IMR-90 (cell line): ENCODE measurements around the gene TIGD2. TPM values are rescaled to one million over a fixed set of nuclear protein-coding genes. Genes with fewer than 3 reads are reported as not detected.

ENCODE experiments used
- ATAC-seq: fragments of 200-7000 bp; cut with Tn5 transposase; 2 replicates; pipeline ENCODE4 v1.9.1; 2020; ENCODE audit warnings: low read depth, mild to moderate bottlenecking, moderate library complexity
- BruUV-seq: library from RNA; stranded (reverse); fragments of 400-500 nt; replicated peaks from 2 replicates; lab custom pipeline; 2021; lab: Mats Ljungman, UMichigan
- CTCF ChIA-PET: fragments of 300-600 bp; formaldehyde crosslinking; extraction: SDS; loops from one replicate; lab custom pipeline; 2021; ENCODE audit warnings: antibody characterized with exemption; lab: Yijun Ruan, JAX
- POLR2A ChIA-PET: fragments of 300-600 bp; sonication (Branson Sonifier 250); formaldehyde crosslinking; loops from one replicate; lab custom pipeline; 2022; ENCODE audit warnings: antibody characterized with exemption; ENCODE audit not compliant: unreplicated experiment; lab: Charles Lee
- DNase-seq: peaks from one replicate; pipeline ENCODE4 v3.0.0; 2013
- H2AFZ ChIP-seq: replicated peaks from 2 replicates; pipeline ENCODE3; 2013; ENCODE audit warnings: low read length, mild to moderate bottlenecking; ENCODE audit not compliant: poor library complexity
- H2AK5ac ChIP-seq: 2 replicates; pipeline ENCODE4 v1.6.1; 2013; ENCODE audit warnings: low read depth, low read length, inconsistent platforms
- H2AK9ac ChIP-seq: replicated peaks from 2 replicates; pipeline ENCODE3; 2013; ENCODE audit warnings: mild to moderate bottlenecking, low read depth, low read length, moderate library complexity; ENCODE audit not compliant: poor library complexity
- H2BK120ac ChIP-seq: 2 replicates; pipeline ENCODE4 v1.6.1; 2013; ENCODE audit warnings: low read depth, low read length, inconsistent platforms
- H2BK15ac ChIP-seq: 3 replicates; pipeline ENCODE4 v1.6.1; 2013; ENCODE audit warnings: low read depth, low read length, inconsistent platforms
- H2BK20ac ChIP-seq: 2 replicates; pipeline ENCODE4 v1.6.1; 2013; ENCODE audit warnings: low read depth, mild to moderate bottlenecking, inconsistent platforms, low read length, moderate library complexity
- H2BK5ac ChIP-seq: 2 replicates; pipeline ENCODE4 v1.6.1; 2013; ENCODE audit warnings: mild to moderate bottlenecking, low read depth, low read length, inconsistent platforms; ENCODE audit not compliant: poor library complexity, severe bottlenecking
- H3K14ac ChIP-seq: replicated peaks from 2 replicates; pipeline ENCODE4 v1.6.1; 2013; ENCODE audit warnings: low read depth, low read length, inconsistent platforms
- H3K18ac ChIP-seq: 2 replicates; pipeline ENCODE4 v1.6.1; 2013; ENCODE audit warnings: low read depth, low read length, control low read depth
- H3K23ac ChIP-seq: 2 replicates; pipeline ENCODE4 v1.6.1; 2013; ENCODE audit warnings: low read depth, low read length, inconsistent platforms
- H3K27ac ChIP-seq: 2 replicates; pipeline ENCODE4 v1.5.1; 2013; ENCODE audit warnings: mild to moderate bottlenecking, control low read depth, low read length; ENCODE audit not compliant: insufficient read depth
- H3K27me3 ChIP-seq: 2 replicates; pipeline ENCODE4 v1.6.1; 2013; ENCODE audit warnings: low read length; ENCODE audit not compliant: control insufficient read depth, insufficient read depth
- H3K36me3 ChIP-seq: 2 replicates; pipeline ENCODE4 v1.6.1; 2013; ENCODE audit warnings: low read length, mixed read lengths; ENCODE audit not compliant: control insufficient read depth, insufficient read depth
- H3K4ac ChIP-seq: 2 replicates; pipeline ENCODE4 v1.6.1; 2013; ENCODE audit warnings: low read depth, low read length, inconsistent platforms
- H3K4me1 ChIP-seq: 2 replicates; pipeline ENCODE4 v1.6.1; 2013; ENCODE audit warnings: low read length, mixed read lengths; ENCODE audit not compliant: control insufficient read depth, insufficient read depth
- H3K4me2 ChIP-seq: 2 replicates; pipeline ENCODE4 v1.6.1; 2013; ENCODE audit warnings: low read depth, mild to moderate bottlenecking, control low read depth, low read length, moderate library complexity
- H3K4me3 ChIP-seq: 2 replicates; pipeline ENCODE4 v1.5.1; 2013; ENCODE audit warnings: low read depth, mild to moderate bottlenecking, control low read depth, low read length, moderate library complexity; ENCODE audit not compliant: insufficient read depth
- H3K56ac ChIP-seq: 2 replicates; pipeline ENCODE4 v1.6.1; 2013; ENCODE audit warnings: low read length, inconsistent platforms; ENCODE audit not compliant: insufficient read depth; ENCODE audit errors: extremely low read depth
- H3K79me1 ChIP-seq, 2 experiments: 2 replicates each; pipeline ENCODE4 v1.6.1; 2013; ENCODE audit warnings: low read length in 2 of 2, inconsistent platforms in 1 of 2, low read depth in 1 of 2
- H3K9ac ChIP-seq: 2 replicates; pipeline ENCODE4 v1.6.1; 2013; ENCODE audit warnings: low read depth, low read length, control low read depth
- H3K9me1 ChIP-seq: 2 replicates; pipeline ENCODE4 v1.6.1; 2013; ENCODE audit warnings: low read length, inconsistent platforms; ENCODE audit not compliant: insufficient read depth
- H3K9me3 ChIP-seq: 2 replicates; pipeline ENCODE4 v1.6.1; 2013; ENCODE audit warnings: low read length; ENCODE audit not compliant: control insufficient read depth, insufficient read depth
- H4K20me1 ChIP-seq: 2 replicates; pipeline ENCODE4 v1.6.1; 2013; ENCODE audit warnings: low read length, inconsistent platforms; ENCODE audit not compliant: insufficient read depth
- H4K5ac ChIP-seq: 2 replicates; pipeline ENCODE4 v1.6.1; 2013; ENCODE audit warnings: mild to moderate bottlenecking, low read depth, low read length, control low read depth
- H4K8ac ChIP-seq, 2 experiments: 2 replicates each; pipeline ENCODE4 v1.6.1; 2013; ENCODE audit warnings: low read depth in 2 of 2, low read length in 2 of 2, control low read depth in 1 of 2, inconsistent platforms in 1 of 2
- H4K91ac ChIP-seq: 2 replicates; pipeline ENCODE4 v1.6.1; 2013; ENCODE audit warnings: low read depth, low read length, inconsistent platforms; ENCODE audit not compliant: insufficient read depth
- CEBPB ChIP-seq: IDR thresholded peaks from 2 replicates; pipeline ENCODE4 v1.6.1; 2012; ENCODE audit warnings: low read depth, low read length, improper control_type of control experiment
- CHD1 ChIP-seq: IDR thresholded peaks from 2 replicates; pipeline ENCODE4 v1.6.1; 2012; ENCODE audit warnings: low read depth, low read length, improper control_type of control experiment
- FOS ChIP-seq: fragments of 150-350 bp; IDR thresholded peaks from 2 replicates; pipeline ENCODE4 v1.6.1; 2016; ENCODE audit warnings: low read depth, low read length
- MAZ ChIP-seq: IDR thresholded peaks from 2 replicates; pipeline ENCODE4 v1.6.1; 2012; ENCODE audit warnings: low read depth, mild to moderate bottlenecking, low read length, improper control_type of control experiment, moderate library complexity, borderline replicate concordance
- MXI1 ChIP-seq: IDR thresholded peaks from 2 replicates; pipeline ENCODE4 v1.6.1; 2012; ENCODE audit warnings: low read depth, mild to moderate bottlenecking, low read length, moderate library complexity, borderline replicate concordance
- NFE2L2 ChIP-seq: fragments of 150-350 bp; IDR thresholded peaks from 2 replicates; pipeline ENCODE4 v1.6.1; 2016; ENCODE audit warnings: low read depth, mild to moderate bottlenecking, low read length
- POLR2A ChIP-seq: IDR thresholded peaks from 2 replicates; pipeline ENCODE4 v1.6.1; 2012; ENCODE audit warnings: mild to moderate bottlenecking, low read depth, low read length
- RAD21 ChIP-seq: IDR thresholded peaks from 2 replicates; pipeline ENCODE4 v1.6.1; 2012; ENCODE audit warnings: low read length, improper control_type of control experiment
- RCOR1 ChIP-seq: IDR thresholded peaks from 2 replicates; pipeline ENCODE4 v1.6.1; 2012; ENCODE audit warnings: mild to moderate bottlenecking, low read length, improper control_type of control experiment; ENCODE audit not compliant: insufficient replicate concordance
- RFX5 ChIP-seq: IDR thresholded peaks from 2 replicates; pipeline ENCODE4 v1.8.0; 2012; ENCODE audit warnings: low read depth, mild to moderate bottlenecking, low read length, moderate library complexity
- SMC3 ChIP-seq: fragments of 150-350 bp; IDR thresholded peaks from 2 replicates; pipeline ENCODE4 v1.6.1; 2016; ENCODE audit warnings: low read depth, mild to moderate bottlenecking, antibody characterized with exemption, low read length, moderate library complexity
- WGBS, 2 experiments: methylation state at CpG; one replicate each; pipeline versions ENCODE4 v1.1.5 to v1.1.7; 2013; ENCODE audit warnings: missing lambda C conversion rate in 2 of 2; ENCODE audit not compliant: insufficient read length in 1 of 2; ENCODE audit errors: extremely low coverage in 2 of 2; 5-methylcytosine and 5-hydroxymethylcytosine counted together
- dilution Hi-C: fragments of 300-500 bp; cut with HindIII; formaldehyde crosslinking; loops from one replicate; pipeline ENCODE4 v1.14.3; 2018; ENCODE audit warnings: low sequenced_read_pairs; ENCODE audit not compliant: unreplicated experiment
- in situ Hi-C: fragments of 300-500 bp; cut with MboI; formaldehyde crosslinking; loops from 3 replicates; pipeline ENCODE4 v1.14.3; 2019; ENCODE audit warnings: low sequenced_read_pairs, inconsistent platforms, mixed read lengths
- intact Hi-C: fragments of 100-400 bp; cut with micrococcal nuclease; formaldehyde crosslinking; loops from 2 replicates; pipeline ENCODE4 v1.10.0; 2022
- polyA plus RNA-seq, 3 experiments: library from polyadenylated mRNA; depleted of rRNA; stranded (reverse); fragments of >200 nt; gene quantifications; 2 replicates each; pipeline ENCODE4 v1.2.3, GENCODE V29; 2012; ENCODE audit warnings: low replicate concordance in 1 of 3
- total RNA-seq: library from RNA; depleted of rRNA; stranded (reverse); fragments of >200 nt; gene quantifications from 2 replicates; pipeline ENCODE4 v1.2.3, GENCODE V29; 2012
- TF ChIP-seq, protein P1 (sequence below): fragments of 150-350 bp; IDR thresholded peaks from 2 replicates; pipeline ENCODE4 v1.6.1; 2016; ENCODE audit warnings: low read depth, mild to moderate bottlenecking, low read length, moderate library complexity, borderline replicate concordance
- TF ChIP-seq, protein P2 (sequence below): fragments of 150-350 bp; IDR thresholded peaks from 2 replicates; pipeline ENCODE4 v1.6.1; 2017; ENCODE audit warnings: mild to moderate bottlenecking, antibody characterized with exemption, low read length, low read depth
- TF ChIP-seq, protein P3 (sequence below): conservative IDR thresholded peaks from 2 replicates; pipeline ENCODE4 v1.5.1; 2012; ENCODE audit warnings: mild to moderate bottlenecking, low read depth, low read length, improper control_type of control experiment

Gene TIGD2
- total and polyA plus RNA-seq, 2 of the 4 experiments (the other 2 are of a cell fraction): 5.6 to 12.4 TPM

DNA sequence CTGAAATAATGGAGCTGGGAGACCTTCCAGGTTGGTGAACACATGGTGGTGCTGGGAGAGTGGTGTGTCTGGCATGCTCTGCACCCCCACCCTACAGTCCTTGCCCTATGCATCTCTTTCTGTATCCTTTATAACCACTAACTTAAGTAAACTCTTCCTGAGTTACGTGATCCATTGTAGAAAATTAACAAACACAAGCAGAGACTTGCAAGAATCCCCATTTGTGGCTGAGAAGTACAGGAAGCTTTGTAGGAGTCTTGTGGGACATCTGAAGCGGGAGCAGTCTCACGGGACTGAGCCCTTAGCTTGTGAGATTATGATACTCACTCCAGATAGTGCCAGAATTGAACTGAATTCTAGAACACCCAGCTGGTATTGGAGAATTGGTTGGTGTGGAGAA lies 40.0 kb upstream of the TIGD2 start:
- intact Hi-C loops: no loop called here
- H3K4ac ChIP-seq: no peak overlapping the region
- H4K5ac ChIP-seq: no peak overlapping the region
- H3K4me1 ChIP-seq: no peaks in the 10 kb centered on the region
- no peak overlapping the region for H4K8ac ChIP-seq
- peaks cover 11% of the 10 kb centered on the region for H3K27me3 ChIP-seq
- no peak overlapping the region for H2BK15ac ChIP-seq
- no peak overlapping the region for H3K56ac ChIP-seq
- no peak overlapping the region for H2BK120ac ChIP-seq
- H2AK9ac ChIP-seq: no peak overlapping the region
- ATAC-seq (no peak), DNase-seq (no peak)
- no peak overlapping the region for H2AK5ac ChIP-seq
- H2BK20ac ChIP-seq: no peak overlapping the region
- ChIA-PET CTCF (interaction anchor here (0.5 kb wide), 1 partner anchor 216 kb away, joined by 5 read pairs; no protein-coding TSS in a partner anchor), POLR2A (no interaction called here)
- no peak overlapping the region for H3K4me2 ChIP-seq
- in situ Hi-C loops: no loop called here
- H3K9me1 ChIP-seq: no peaks in the 10 kb centered on the region
- H3K23ac ChIP-seq: no peak overlapping the region
- no peak overlapping the region for H2AFZ ChIP-seq
- H3K27ac ChIP-seq: no peak overlapping the region
- H3K9me3 ChIP-seq: no peaks in the 10 kb centered on the region
- no peak overlapping the region for H3K4me3 ChIP-seq
- no peaks in the 10 kb centered on the region for H4K20me1 ChIP-seq
- BruUV-seq: no TSS peak
- no peak overlapping the region for H3K14ac ChIP-seq
- H2BK5ac ChIP-seq: no peak overlapping the region
- no CpG with 5 or more reads among the region's 3 CpGs for WGBS, 2 experiments
- H3K79me1 ChIP-seq: no peaks in the 10 kb centered on the region
- H3K36me3 ChIP-seq: no peaks in the 10 kb centered on the region
- TF ChIP-seq, protein P1, sequence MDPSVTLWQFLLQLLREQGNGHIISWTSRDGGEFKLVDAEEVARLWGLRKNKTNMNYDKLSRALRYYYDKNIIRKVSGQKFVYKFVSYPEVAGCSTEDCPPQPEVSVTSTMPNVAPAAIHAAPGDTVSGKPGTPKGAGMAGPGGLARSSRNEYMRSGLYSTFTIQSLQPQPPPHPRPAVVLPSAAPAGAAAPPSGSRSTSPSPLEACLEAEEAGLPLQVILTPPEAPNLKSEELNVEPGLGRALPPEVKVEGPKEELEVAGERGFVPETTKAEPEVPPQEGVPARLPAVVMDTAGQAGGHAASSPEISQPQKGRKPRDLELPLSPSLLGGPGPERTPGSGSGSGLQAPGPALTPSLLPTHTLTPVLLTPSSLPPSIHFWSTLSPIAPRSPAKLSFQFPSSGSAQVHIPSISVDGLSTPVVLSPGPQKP: no peak
- TF ChIP-seq, protein P2, sequence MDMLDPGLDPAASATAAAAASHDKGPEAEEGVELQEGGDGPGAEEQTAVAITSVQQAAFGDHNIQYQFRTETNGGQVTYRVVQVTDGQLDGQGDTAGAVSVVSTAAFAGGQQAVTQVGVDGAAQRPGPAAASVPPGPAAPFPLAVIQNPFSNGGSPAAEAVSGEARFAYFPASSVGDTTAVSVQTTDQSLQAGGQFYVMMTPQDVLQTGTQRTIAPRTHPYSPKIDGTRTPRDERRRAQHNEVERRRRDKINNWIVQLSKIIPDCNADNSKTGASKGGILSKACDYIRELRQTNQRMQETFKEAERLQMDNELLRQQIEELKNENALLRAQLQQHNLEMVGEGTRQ: no peak
- no peak for TF ChIP-seq FOS
- TF ChIP-seq NFE2L2: no peak
- no peak for TF ChIP-seq CEBPB
- TF ChIP-seq RCOR1: no peak
- TF ChIP-seq MXI1: no peak
- TF ChIP-seq, protein P3, sequence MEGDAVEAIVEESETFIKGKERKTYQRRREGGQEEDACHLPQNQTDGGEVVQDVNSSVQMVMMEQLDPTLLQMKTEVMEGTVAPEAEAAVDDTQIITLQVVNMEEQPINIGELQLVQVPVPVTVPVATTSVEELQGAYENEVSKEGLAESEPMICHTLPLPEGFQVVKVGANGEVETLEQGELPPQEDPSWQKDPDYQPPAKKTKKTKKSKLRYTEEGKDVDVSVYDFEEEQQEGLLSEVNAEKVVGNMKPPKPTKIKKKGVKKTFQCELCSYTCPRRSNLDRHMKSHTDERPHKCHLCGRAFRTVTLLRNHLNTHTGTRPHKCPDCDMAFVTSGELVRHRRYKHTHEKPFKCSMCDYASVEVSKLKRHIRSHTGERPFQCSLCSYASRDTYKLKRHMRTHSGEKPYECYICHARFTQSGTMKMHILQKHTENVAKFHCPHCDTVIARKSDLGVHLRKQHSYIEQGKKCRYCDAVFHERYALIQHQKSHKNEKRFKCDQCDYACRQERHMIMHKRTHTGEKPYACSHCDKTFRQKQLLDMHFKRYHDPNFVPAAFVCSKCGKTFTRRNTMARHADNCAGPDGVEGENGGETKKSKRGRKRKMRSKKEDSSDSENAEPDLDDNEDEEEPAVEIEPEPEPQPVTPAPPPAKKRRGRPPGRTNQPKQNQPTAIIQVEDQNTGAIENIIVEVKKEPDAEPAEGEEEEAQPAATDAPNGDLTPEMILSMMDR: no peak
- TF ChIP-seq RAD21: no peak
- TF ChIP-seq CHD1: no peak
- TF ChIP-seq SMC3: no peak
- no peak for TF ChIP-seq RFX5
- TF ChIP-seq MAZ: no peak
- TF ChIP-seq POLR2A: no peak
- dilution Hi-C loops: no loop called here
- H3K18ac ChIP-seq: no peak overlapping the region
- no peak overlapping the region for H3K9ac ChIP-seq
- no peak overlapping the region for H4K91ac ChIP-seq
